Keratinocyte (primary cell): ENCODE measurements around the gene MGME1. TPM values are rescaled to one million over a fixed set of nuclear protein-coding genes. Genes with fewer than 3 reads are reported as not detected.

ENCODE experiments used
- DNase-seq: peaks from one replicate; pipeline ENCODE4 v3.0.0-alpha.2; 2011; ENCODE audit warnings: low read depth, missing footprints, low spot score
- FAIRE-seq: peaks from 2 replicates; lab custom pipeline; 2011; peaks lifted over from hg19 to GRCh38; lab: Jason Lieb, UNC
- H2AFZ ChIP-seq: 2 replicates; pipeline ENCODE4 v1.6.0; 2012; ENCODE audit warnings: low read length, control low read depth, inconsistent platforms; ENCODE audit not compliant: control insufficient read depth
- H3K27ac ChIP-seq: 2 replicates; pipeline ENCODE4 v1.5.1; 2011; ENCODE audit warnings: low read length; ENCODE audit not compliant: control insufficient read depth, insufficient read depth
- H3K27me3 ChIP-seq: 3 replicates; pipeline ENCODE4 v1.6.0; 2011; ENCODE audit warnings: low read length; ENCODE audit not compliant: control insufficient read depth, insufficient read depth; ENCODE audit errors: extremely low read depth
- H3K36me3 ChIP-seq, 2 experiments: 2 replicates in 1 of 2; 3 replicates in 1 of 2; pipeline ENCODE4 v1.5.1; 2011; ENCODE audit warnings: low read length in 2 of 2, mild to moderate bottlenecking in 1 of 2; ENCODE audit not compliant: control insufficient read depth in 2 of 2, insufficient read depth in 2 of 2; ENCODE audit errors: extremely low read depth in 1 of 2
- H3K4me1 ChIP-seq: 3 replicates; pipeline ENCODE4 v1.5.1; 2011; ENCODE audit warnings: low read length; ENCODE audit not compliant: control insufficient read depth, insufficient read depth; ENCODE audit errors: extremely low read depth
- H3K4me2 ChIP-seq: 3 replicates; pipeline ENCODE4 v1.6.0; 2011; ENCODE audit warnings: low read depth, low read length; ENCODE audit not compliant: control insufficient read depth, insufficient read depth; ENCODE audit errors: extremely low read depth
- H3K4me3 ChIP-seq, 3 experiments: fragments of 200-600 bp in 1 of 3; sonication (generic) in 1 of 3; 2 replicates in 2 of 3; 3 replicates in 1 of 3; pipeline ENCODE4 v1.5.1; 2011 to 2016; ENCODE audit warnings: low read length in 3 of 3, mild to moderate bottlenecking in 3 of 3, control low read depth in 2 of 3, inconsistent platforms in 1 of 3, low read depth in 1 of 3, mixed read lengths in 1 of 3, mixed run types in 1 of 3, moderate library complexity in 1 of 3; ENCODE audit not compliant: control insufficient read depth in 2 of 3, insufficient read depth in 2 of 3; ENCODE audit errors: extremely low read depth in 1 of 3
- H3K79me2 ChIP-seq: 2 replicates; pipeline ENCODE4 v1.6.0; 2012; ENCODE audit warnings: low read length; ENCODE audit not compliant: control insufficient read depth, insufficient read depth
- H3K9ac ChIP-seq: 3 replicates; pipeline ENCODE4 v1.6.0; 2011; ENCODE audit warnings: low read length; ENCODE audit not compliant: control insufficient read depth, insufficient read depth; ENCODE audit errors: extremely low read depth
- H3K9me1 ChIP-seq: 3 replicates; pipeline ENCODE4 v1.6.0; 2011; ENCODE audit warnings: low read length; ENCODE audit not compliant: control insufficient read depth, insufficient read depth; ENCODE audit errors: extremely low read depth
- H3K9me3 ChIP-seq: 2 replicates; pipeline ENCODE4 v1.5.1; 2012; ENCODE audit warnings: low read depth, low read length; ENCODE audit not compliant: control insufficient read depth
- H4K20me1 ChIP-seq: 3 replicates; pipeline ENCODE4 v1.6.0; 2011; ENCODE audit warnings: low read length; ENCODE audit not compliant: control insufficient read depth, insufficient read depth; ENCODE audit errors: extremely low read depth
- EZH2 ChIP-seq: IDR thresholded peaks from one replicate; pipeline ENCODE4 v1.6.1; 2012; ENCODE audit warnings: inconsistent platforms, mild to moderate bottlenecking, low read length, moderate library complexity
- dilution Hi-C: fragments of 300-500 bp; cut with MboI; formaldehyde crosslinking; loops from one replicate; pipeline ENCODE4 v1.7.0; 2020; ENCODE audit warnings: low sequenced_read_pairs; ENCODE audit not compliant: extremely low pct_ligation_motif_present
- polyA plus RNA-seq, 5 experiments: library from polyadenylated mRNA; depleted of rRNA in 3 of 5; stranded (reverse) in 3 of 5; stranded (forward) in 1 of 5; unstranded in 1 of 5; fragments of >200 nt; gene quantifications; 1 replicate in 1 of 5; 2 replicates in 3 of 5; 3 replicates in 1 of 5; pipeline versions ENCODE4 v1.2.1 to v1.2.3, GENCODE V29; 2011 to 2012; ENCODE audit warnings: missing spikeins in 2 of 5, low read depth in 1 of 5, low replicate concordance in 1 of 5
- TF ChIP-seq, protein P1 (sequence below), 3 experiments: IDR thresholded peaks in 1 of 3; conservative IDR thresholded peaks in 1 of 3; optimal IDR thresholded peaks in 1 of 3; 2 replicates in 2 of 3; 3 replicates in 1 of 3; pipeline versions ENCODE3 to v1.5.1; 2011; ENCODE audit warnings: low read length in 3 of 3, mild to moderate bottlenecking in 3 of 3, moderate library complexity in 2 of 3, control low read depth in 1 of 3, inconsistent platforms in 1 of 3; ENCODE audit not compliant: insufficient read depth in 2 of 3; ENCODE audit errors: extremely low read depth in 1 of 3

MGME1 gene
- polyA plus RNA-seq, 1 donor (not counting 4 experiments of a cell fraction or from before 2014, with no cell fraction given) = 31.6 TPM

DNA sequence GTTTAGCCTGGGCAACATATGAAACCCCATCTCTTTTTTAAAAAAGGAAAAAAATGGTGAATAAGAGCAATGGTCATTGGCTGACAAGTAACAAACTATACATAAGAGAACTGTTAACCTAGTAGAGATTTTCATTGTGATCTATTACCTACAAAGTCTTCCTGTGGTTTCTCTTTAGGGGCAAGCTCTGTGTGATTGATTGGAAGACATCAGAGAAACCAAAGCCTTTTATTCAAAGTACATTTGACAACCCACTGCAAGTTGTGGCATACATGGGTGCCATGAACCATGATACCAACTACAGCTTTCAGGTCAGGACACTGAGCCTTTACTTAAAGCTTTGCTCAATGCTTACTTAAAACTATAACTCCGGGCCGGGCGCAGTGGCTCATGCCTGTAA is 19.2 kb downstream of the MGME1 start:
- H3K27me3 ChIP-seq = no peaks in the 10 kb centered on the region
- H3K27ac ChIP-seq = no peak overlapping the region
- no peak overlapping the region for H2AFZ ChIP-seq
- no peak overlapping the region for H3K4me3 ChIP-seq
- H3K9ac ChIP-seq = no peak overlapping the region
- dilution Hi-C loops = no loop called here
- H3K36me3 ChIP-seq = peaks cover 6 to 10% of the 10 kb centered on the region in 2 experiments
- no peaks in the 10 kb centered on the region for H3K9me3 ChIP-seq
- no peaks in the 10 kb centered on the region for H3K4me1 ChIP-seq
- H3K79me2 ChIP-seq = peaks cover 3% of the 10 kb centered on the region
- H4K20me1 ChIP-seq = no peaks in the 10 kb centered on the region
- DNase-seq (no peak), FAIRE-seq (no peak)
- TF ChIP-seq, protein P1, sequence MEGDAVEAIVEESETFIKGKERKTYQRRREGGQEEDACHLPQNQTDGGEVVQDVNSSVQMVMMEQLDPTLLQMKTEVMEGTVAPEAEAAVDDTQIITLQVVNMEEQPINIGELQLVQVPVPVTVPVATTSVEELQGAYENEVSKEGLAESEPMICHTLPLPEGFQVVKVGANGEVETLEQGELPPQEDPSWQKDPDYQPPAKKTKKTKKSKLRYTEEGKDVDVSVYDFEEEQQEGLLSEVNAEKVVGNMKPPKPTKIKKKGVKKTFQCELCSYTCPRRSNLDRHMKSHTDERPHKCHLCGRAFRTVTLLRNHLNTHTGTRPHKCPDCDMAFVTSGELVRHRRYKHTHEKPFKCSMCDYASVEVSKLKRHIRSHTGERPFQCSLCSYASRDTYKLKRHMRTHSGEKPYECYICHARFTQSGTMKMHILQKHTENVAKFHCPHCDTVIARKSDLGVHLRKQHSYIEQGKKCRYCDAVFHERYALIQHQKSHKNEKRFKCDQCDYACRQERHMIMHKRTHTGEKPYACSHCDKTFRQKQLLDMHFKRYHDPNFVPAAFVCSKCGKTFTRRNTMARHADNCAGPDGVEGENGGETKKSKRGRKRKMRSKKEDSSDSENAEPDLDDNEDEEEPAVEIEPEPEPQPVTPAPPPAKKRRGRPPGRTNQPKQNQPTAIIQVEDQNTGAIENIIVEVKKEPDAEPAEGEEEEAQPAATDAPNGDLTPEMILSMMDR (optimal IDR thresholded peaks at IDR 0.05 in 1 of 3, IDR thresholded peaks at IDR 0.05 in 1 of 3, conservative IDR thresholded peaks at IDR 0.05 in 1 of 3; ENCODE audit: extremely low read depth in 1 of 3, insufficient read depth in 2 of 3, low read length in 3 of 3) = no peak
- no peak for TF ChIP-seq EZH2
- H3K4me2 ChIP-seq = no peak overlapping the region
- H3K9me1 ChIP-seq = no peaks in the 10 kb centered on the region

DNA sequence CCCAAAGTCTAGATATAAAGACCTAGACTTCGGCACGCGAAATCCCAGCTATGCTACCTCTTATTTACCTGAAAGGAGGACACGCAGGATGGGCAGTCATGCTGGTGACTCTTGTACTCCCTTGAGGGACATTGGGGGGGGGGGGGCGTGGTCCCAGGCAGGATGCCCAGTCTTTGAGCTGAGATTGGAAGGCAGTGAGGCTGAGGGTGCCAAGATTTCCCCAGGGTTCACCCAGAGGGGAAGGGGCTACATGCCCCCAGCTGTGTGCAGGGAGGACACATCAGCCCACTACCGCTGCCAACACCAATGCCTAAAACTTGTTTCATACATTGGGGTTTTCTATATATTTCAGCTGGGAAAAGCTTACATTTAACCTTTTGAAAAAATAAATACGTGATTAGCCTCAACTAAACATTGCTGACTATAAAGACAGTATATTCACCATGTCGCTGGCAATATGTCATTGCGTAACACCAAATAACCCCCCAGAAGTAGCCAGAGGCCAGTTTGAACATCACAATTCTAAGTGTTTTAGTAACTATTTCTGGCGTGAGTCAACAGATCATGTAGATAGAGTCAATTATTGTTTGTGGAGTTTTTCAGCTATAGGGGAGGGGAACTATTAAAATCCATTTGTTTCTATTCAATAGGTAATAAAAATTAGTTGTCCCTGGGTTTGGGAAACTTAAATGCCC is 21.6 kb downstream of the MGME1 start:
- no peaks in the 10 kb centered on the region for H4K20me1 ChIP-seq
- H3K79me2 ChIP-seq = no peaks in the 10 kb centered on the region
- no peak overlapping the region for H3K4me3 ChIP-seq
- no peaks in the 10 kb centered on the region for H3K4me1 ChIP-seq
- no peaks in the 10 kb centered on the region for H3K9me3 ChIP-seq
- TF ChIP-seq EZH2 = no peak
- TF ChIP-seq, protein P1 (optimal IDR thresholded peaks at IDR 0.05 in 1 of 3, IDR thresholded peaks at IDR 0.05 in 1 of 3, conservative IDR thresholded peaks at IDR 0.05 in 1 of 3; ENCODE audit: extremely low read depth in 1 of 3, insufficient read depth in 2 of 3, low read length in 3 of 3) = no peak
- DNase-seq (no peak), FAIRE-seq (no peak)
- no peaks in the 10 kb centered on the region for H3K27me3 ChIP-seq
- peaks cover 6 to 8% of the 10 kb centered on the region in 2 experiments for H3K36me3 ChIP-seq
- dilution Hi-C loops = no loop called here
- H2AFZ ChIP-seq = no peak overlapping the region
- H3K4me2 ChIP-seq = no peak overlapping the region
- H3K9ac ChIP-seq = no peak overlapping the region
- no peaks in the 10 kb centered on the region for H3K9me1 ChIP-seq
- H3K27ac ChIP-seq = no peak overlapping the region
